ENCODE results near the gene PLXNC1.
A peak's percentile ranks its signal among the peaks of the same experiment; 100 is the strongest.

Gene PLXNC1

GRCh38 chr12:94207467-94207848, 59.1 kb downstream of the PLXNC1 start:
- H3K27me3 ChIP-seq (replicated peaks; ENCODE audit: control insufficient read depth, insufficient read depth, low read length), result no peaks in the 10 kb centered on the region
- H3K4me3 ChIP-seq (replicated peaks; ENCODE audit: low read depth, low read length), result peak overlapping the region; percentile 52
- no peak for DNase-seq (ENCODE audit: extremely low read depth, insufficient read length)
- peaks cover 4% of the 10 kb centered on the region for H3K36me3 ChIP-seq (ENCODE audit: control insufficient read depth, insufficient read depth, low read length)
- TF ChIP-seq CTCF (IDR thresholded peaks at IDR 0.05; ENCODE audit: insufficient read depth, low read length, poor library complexity, severe bottlenecking), result no peak

GRCh38 chr12:94207849-94208621, 59.7 kb downstream of the PLXNC1 start:
- H3K4me3 ChIP-seq (replicated peaks; ENCODE audit: low read depth, low read length), result peak overlapping the region; percentile 52
- no peaks in the 10 kb centered on the region for H3K27me3 ChIP-seq (replicated peaks; ENCODE audit: control insufficient read depth, insufficient read depth, low read length)
- H3K36me3 ChIP-seq (ENCODE audit: control insufficient read depth, insufficient read depth, low read length), result peaks cover 4% of the 10 kb centered on the region
- no peak for TF ChIP-seq CTCF (IDR thresholded peaks at IDR 0.05; ENCODE audit: insufficient read depth, low read length, poor library complexity, severe bottlenecking)
- peak; percentile 78 for DNase-seq (ENCODE audit: extremely low read depth, insufficient read length)

- Histone ChIP-seq H3K4me3 (replicated peaks; ENCODE audit: low read depth, low read length) (peak overlapping the region; percentile 50), H3K27me3 (replicated peaks; ENCODE audit: control insufficient read depth, insufficient read depth, low read length) (no peaks in the 10 kb centered on the region), H3K36me3 (ENCODE audit: control insufficient read depth, insufficient read depth, low read length) (peaks cover 4% of the 10 kb centered on the region)
- no peak for TF ChIP-seq CTCF (IDR thresholded peaks at IDR 0.05; ENCODE audit: insufficient read depth, low read length, poor library complexity, severe bottlenecking)
- DNase-seq (ENCODE audit: extremely low read depth, insufficient read length), result no peak
These were observed 60.2 kb downstream of the PLXNC1 start for GRCh38 chr12:94208622-94208966.

- no peak for TF ChIP-seq CTCF (IDR thresholded peaks at IDR 0.05; ENCODE audit: insufficient read depth, low read length, poor library complexity, severe bottlenecking)
- H3K36me3 ChIP-seq (ENCODE audit: control insufficient read depth, insufficient read depth, low read length), result peaks cover 3% of the 10 kb centered on the region
These were observed 60.9 kb downstream of the PLXNC1 start for GRCh38 chr12:94209240-94209639.

GRCh38 chr12:94211021-94211420, 62.6 kb downstream of the PLXNC1 start:
- no peak for TF ChIP-seq CTCF (IDR thresholded peaks at IDR 0.05; ENCODE audit: insufficient read depth, low read length, poor library complexity, severe bottlenecking)
- H3K36me3 ChIP-seq (ENCODE audit: control insufficient read depth, insufficient read depth, low read length), result peaks cover 3% of the 10 kb centered on the region
- H3K4me3 ChIP-seq (replicated peaks; ENCODE audit: low read depth, low read length), result no peak overlapping the region
- no peak for DNase-seq (ENCODE audit: extremely low read depth, insufficient read length)
- H3K27me3 ChIP-seq (replicated peaks; ENCODE audit: control insufficient read depth, insufficient read depth, low read length), result no peaks in the 10 kb centered on the region

More at GRCh38 chr12:94209240-94209639, 60.9 kb downstream of the PLXNC1 start:
- no peak for DNase-seq (ENCODE audit: extremely low read depth, insufficient read length)
- Histone ChIP-seq H3K27me3 (replicated peaks; ENCODE audit: control insufficient read depth, insufficient read depth, low read length) (no peaks in the 10 kb centered on the region), H3K4me3 (replicated peaks; ENCODE audit: low read depth, low read length) (no peak overlapping the region)

All from GM06990 (cell line).